Activated CD4-positive, alpha-beta T cell treated with anti-CD3 and anti-CD28 coated beads for 1 hour (primary cell): ENCODE results near the gene ANKS6.

ENCODE experiments used
- DNase-seq: peaks from one replicate; pipeline ENCODE4 v3.0.0-alpha.2; 2020

Gene ANKS6

DNA sequence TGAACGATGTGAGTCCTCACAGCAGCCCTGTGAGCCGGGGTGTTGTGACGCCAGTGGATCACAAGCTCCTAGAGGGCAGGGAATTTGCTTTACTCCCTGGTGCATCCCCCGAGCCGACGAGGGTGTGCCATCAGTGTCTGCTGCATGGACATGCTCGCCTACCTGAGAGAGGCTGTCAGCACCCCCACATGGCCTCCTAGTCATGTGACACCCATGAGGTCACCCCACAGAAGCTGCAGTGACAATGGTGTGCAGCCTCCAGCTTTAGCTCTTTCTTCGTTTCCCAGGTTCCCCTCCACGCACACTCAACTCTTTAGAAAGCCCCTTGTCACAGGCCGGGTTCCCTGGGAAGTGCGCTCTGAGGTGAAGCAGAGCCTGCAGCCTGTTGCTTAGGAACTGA, 67.9 kb downstream of the ANKS6 start:
- DNase-seq, result no peak

DNA sequence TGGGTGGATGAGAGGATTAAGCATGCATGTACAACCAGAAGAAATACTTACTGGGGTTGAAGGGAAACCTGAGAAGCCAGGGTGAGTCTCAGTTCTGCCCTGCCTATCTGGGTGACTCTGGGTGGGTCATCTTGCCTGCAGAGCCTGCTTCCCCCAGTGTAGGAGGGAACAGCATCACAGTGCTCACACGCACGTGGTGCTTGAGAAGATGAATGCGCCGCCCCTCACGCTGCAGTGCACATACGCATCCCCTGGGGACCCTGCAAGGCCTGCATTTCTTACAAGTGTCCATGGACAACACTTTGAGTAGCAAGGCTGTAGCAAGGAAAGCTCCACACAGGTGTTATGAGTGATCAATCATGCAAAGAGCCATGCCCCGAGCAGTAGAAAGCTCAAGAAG, 68.9 kb downstream of the ANKS6 start:
- DNase-seq, result no peak

DNA sequence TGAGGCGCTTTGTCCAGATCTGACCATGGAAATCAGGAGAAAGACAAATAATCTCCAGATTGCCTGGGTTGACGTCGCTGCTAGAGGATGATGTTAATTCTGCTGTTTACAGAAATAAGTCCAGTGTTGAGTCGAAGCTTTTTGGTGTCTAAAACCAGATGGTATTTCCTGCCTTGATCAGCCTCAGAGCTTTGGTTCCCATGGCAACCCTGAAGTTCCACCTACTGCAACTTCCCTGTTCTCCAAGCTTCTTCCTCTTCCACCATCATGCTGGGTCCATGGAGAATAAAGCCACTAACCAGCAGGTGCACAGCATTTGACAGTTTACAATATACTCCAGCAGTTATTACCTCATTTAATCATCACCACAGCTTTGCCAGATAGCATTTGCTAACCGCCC, 69.6 kb downstream of the ANKS6 start:
- no peak for DNase-seq

DNA sequence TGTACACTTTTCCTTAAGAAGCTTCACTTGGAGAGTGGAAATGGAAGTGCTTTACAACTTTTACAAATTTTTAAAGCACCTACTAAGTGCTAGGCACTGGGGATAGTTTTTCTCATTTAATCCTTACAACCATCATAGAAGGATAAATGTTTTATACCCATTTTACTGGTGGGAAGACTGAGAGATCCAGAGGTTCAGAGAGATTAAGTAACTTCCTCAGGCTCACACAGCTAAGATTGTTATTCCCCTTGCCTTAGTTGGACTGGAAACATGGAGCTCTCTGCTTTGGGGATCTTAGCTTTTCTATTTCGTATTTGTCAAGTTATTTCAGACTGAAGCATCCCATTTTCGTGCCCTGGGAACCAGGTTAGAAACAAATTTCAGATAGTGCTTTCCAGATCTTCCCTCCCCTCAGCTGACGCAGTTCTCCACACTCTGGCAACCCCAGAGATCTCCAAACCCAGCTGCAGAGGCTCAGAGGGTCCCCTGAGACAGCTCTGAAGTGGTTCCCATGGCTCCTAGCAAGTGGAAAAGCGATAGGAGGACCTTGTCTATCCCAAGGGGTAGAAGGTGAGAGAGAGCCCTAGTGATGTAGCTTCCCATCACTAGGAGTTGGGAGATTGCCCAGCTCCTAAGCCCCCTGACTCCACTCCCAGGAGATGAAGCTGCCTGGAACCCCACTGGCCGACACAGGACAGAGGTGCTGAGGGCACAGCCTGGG, 71.4 kb downstream of the ANKS6 start:
- DNase-seq, result no peak

DNA sequence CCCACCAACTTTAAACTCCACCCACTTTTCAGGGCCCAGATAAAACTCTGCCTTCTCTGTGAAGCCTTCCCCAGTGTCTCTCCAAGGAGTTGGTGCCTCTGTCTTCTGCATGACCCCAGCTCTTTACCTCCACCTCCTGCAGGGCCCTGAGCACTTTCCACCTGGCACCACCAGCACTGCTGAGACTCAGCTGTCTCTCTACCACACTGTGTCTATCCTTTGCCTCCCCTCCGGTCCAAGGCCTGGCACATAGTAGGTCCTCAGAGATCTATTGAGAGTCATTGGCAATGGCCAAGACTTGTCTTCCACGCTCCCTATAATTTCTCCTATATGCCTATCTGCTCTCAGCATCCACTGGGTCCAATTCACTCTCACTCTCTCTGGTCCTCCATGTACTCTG, 74.7 kb downstream of the ANKS6 start:
- DNase-seq, result no peak

DNA sequence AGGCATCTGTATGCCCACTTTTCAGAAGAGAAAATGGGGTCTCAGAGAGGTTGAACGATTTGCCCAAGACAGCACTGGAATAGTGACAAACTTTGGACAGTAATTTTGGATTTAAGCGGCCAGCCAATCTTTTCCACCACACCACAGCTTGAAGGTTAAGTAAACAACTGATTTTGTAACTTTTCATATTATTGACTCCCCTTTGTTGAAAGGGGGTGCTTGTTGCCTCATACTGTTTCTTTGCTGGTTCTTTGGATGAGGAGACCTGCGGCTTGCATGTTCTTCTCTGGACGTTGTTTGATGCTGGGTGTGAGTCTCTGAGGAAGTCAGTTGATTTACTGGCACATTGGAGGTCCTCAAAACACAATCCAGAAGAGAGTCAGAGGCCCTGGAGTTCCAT, 76.0 kb downstream of the ANKS6 start:
- DNase-seq, result no peak

DNA sequence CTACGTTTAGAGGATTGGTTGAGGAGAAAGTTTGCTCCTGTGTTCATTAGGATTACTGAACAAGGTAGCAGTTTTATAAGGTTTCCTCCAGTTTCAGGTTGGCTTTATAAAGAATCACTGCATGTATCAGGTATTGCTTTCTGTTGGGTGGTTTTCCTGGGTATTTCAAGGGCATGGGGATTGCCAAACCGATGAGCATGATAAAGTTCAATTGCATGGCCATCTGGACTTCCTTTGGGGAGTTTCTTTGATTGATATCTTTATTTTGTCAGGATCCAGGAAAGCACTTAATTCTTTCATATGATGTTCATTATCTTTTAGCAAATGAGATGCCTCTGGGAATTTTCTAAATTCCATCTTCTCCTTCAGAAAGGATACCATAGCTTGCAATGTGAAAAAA, 77.3 kb downstream of the ANKS6 start:
- no peak for DNase-seq

DNA sequence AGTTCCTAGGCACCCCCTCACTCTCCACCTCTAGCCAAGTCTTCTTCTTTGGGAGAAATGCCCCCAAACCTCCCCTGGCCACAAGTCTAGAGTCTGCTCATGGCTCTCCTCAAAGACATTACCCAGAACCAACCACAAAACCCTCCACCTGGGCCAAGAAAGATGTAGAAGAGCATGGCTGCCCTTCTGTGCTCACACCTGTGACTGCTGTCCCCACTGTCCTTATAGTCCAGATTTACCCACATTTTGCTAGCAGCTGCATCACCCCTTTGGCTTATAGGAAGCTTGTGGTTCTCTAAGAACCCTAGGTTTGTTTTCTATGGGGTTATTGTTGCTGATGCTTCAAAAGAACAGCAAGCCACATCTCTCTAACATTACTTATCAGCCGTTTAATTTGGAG, 81.5 kb downstream of the ANKS6 start:
- no peak for DNase-seq

DNA sequence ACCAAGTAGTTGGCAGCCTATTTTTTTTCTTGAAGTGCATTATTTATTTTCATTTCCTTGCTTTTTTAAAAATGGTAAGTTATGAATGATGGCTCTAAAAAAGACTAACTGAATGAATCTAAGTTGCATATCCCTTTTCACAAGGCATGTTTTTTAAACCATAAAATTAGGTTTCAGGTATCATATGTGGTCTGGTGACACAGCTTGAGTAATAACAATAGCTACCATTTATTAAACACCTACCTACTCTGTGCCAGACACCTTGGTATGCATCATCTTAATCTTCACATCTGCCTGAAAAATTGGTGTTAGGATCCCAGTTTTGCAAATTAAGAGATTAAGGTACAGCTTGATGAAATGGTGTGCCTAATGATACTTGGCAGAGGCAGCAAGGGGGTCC, 83.4 kb downstream of the ANKS6 start:
- no peak for DNase-seq

DNA sequence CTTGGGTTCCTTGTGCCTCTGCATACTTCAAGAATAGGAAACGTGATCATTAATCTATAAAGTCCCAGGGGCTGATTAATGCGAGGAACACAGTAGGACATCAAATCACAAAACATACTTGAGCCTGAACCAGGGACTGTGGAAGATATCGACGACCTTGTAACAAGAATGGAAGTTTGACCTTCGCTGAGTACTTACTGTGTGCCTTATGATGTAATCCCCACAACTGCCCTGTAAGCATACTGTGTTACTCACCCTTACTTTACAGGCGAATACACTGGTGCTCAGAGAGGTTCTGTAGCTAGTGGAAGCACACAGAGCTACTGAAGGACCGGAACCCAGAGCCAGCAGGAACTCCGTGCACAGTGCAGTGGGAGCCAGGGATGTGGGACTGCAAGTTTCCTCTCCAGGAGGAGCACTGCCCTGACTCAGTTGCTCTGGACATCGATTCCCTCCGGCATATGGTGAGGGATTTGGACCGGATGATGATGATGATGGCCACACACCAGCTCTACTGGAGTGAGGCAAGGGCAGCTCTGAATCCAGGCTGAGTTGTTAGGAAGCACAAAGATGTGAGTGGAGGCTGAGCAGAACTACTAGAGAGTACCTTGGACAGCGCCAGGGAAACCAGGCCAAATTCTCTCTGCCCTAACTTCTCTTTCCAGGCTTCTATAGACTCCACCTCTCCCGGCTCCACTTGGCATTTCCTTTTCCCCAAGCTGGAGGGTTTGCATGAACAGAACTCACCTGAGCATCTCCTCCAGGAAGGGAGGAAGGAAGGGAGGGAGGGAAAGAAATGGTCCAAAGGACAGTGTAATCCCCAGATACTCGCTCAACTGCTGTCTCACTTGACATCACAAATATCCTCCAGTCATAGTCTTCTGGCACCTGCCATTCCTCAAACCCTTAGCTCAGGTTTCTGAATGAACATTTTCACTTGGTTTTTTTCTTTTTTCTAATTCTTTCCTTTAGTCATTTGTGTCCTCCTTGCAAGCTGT, 86.1 kb downstream of the ANKS6 start:
- DNase-seq, result no peak

DNA sequence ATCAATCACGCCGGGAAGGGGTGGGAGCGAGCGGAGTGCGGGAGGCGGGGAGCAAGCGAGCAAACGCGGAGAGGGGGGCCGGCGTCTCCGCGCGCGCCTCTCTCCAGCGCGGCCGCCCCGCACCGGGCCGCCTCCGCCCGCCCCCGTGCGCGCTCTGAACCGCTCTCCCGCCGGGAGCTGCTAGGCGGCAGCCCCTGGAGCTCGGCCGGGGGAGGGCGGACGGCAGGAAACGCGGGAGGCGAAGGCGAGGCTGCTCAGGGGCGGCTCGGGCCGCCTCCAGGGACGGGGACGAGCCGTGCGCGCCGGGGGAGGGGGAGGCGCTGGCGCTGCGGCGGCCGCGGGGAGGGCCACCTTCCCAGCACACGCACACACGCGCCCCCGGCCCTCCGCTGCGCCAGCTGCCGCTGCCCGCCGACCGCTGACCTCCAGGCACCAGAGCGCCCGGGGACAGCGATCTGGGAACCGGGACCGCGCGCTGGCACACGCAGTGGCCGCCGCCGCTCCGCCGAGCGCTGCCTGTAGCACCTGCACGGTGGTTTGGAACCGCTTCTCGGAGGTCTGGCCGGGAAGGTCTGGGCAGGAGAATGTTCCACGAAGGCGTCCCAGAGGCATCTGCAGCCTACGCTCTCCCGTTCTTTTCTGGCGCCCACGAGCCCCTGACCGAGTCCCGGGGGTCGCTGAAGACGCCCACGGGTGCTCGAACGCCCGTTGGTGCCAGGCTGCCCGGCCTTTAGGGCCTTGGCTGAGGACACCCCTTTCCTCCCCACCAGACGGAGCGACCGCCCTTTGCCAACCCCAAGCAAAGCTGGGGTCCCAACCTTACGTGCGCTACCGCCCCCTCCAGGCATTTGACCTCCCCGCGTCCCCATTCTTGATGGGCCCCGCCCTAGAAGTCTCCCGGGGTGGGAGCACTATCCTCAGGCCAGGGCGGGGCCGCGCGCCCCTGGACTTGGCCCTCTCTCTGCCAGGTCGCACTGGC, 87.1 kb downstream of the ANKS6 start, which contains the start of gene GABBR2:
GABBR2 (minus strand) TSS at position 3 of the 979 bp plus-strand sequence. CDS start 198 bp downstream, outside the sequence.
- DNase-seq, result no peak

DNA sequence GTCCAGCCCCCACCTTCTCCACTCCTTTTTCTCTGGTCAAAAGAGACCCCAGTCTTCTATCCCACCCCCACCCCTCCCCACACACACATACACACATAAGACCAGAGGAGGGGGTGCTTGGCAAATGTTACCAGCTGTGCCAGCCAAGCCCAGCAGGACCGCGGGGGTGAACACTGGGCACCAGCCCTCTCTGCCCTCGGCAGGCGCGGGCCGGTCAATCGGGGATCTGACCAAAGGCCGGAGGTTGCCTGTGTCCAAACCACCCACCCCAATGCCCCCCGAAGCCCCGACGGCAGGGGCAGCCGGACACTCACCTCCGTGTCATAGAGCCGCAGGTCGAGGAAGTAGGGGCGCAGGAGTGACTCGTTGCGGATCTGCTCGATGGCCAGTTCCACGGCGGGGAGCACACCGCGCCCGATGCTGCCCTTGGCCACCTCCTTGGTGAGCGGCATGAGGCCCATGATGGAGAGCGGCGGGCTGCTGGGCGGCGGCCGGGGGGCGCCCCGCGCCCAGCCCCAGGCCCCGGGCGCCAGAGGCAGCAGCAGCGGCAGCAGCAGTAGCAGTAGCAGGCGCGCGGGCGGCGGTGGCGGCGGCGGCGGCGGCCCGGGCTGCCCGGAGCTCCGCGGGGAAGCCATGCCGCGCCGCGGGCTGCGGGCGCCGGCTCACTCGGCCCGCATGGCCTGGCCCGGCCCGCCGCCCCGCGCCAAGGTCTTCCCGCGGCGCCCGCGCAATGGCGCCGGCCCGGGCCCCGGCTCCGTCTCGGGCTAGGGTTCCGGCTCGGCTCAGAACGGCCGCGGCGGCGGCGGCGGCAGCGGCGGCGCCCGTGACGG, 88.0 kb downstream of the ANKS6 start:
- DNase-seq, result no peak

DNA sequence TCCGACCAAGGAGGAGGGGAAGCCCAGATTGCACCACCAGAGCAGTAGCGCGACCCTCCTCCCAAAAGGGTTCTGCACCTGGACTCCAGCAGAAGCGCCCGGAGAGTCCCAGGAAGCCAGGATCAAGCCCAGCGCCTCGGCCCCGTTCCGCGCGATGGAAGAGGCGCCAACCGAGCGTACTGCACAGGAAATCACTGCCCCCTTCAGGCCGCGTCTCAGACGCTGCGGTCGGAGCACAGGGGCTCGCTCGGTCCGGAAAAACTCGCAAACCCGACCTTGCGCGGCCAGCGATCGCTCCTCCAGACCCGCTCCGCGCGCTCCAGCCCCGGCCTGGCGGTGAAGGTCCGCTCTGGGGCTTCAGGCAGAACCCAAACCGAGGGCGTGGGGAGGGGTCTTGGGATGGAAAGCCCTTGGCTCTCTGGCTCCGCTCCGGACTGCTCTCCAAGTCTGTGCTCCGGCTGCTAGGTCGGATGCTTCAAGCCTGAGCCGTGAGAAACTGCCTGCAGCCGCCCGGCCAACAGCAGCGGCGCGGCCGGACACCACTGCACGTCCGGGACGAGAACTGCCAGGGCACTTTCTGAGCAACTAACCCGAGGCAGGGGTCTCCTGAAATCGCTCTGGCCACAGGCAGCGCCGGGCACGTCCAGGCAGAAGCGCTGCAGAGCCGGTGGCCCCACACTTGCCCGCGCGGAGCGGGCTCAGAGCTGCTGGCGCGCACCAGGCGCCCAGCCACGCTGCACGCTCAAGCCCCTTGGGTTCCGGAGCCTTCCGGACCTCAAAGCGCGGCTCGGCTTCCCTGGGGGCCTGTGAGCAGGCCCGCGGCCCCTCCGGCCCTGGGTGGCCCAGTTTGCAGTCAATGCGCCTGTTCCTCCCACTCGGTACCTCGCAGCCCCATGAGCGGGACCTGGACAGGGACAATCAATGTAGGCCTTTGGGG, 88.9 kb downstream of the ANKS6 start:
- DNase-seq, result no peak

DNA sequence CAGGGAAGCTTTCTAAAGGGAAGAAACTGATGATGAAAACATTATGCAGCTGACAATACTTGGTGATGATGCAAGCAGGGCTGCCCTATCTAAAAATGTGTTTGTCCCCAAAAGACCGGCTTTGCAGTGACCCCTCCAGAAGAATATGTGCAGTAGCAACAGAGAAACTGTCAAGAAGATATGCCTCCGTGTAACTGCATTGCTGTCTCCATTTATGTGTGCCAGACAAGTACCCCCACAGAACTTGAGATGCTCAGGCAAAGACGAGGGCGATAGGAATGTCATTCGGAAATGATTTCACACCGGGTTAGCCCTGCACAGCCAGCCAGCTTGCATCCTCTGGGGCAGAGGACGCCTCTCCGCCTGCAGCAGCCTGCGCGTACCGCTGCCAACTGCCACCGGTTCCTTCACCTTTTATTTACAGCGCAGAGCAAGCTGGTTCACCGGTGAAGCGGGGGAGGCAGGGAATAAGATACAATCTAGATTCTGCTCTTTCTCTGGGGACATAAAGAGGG, 89.6 kb downstream of the ANKS6 start:
- DNase-seq, result no peak

DNA sequence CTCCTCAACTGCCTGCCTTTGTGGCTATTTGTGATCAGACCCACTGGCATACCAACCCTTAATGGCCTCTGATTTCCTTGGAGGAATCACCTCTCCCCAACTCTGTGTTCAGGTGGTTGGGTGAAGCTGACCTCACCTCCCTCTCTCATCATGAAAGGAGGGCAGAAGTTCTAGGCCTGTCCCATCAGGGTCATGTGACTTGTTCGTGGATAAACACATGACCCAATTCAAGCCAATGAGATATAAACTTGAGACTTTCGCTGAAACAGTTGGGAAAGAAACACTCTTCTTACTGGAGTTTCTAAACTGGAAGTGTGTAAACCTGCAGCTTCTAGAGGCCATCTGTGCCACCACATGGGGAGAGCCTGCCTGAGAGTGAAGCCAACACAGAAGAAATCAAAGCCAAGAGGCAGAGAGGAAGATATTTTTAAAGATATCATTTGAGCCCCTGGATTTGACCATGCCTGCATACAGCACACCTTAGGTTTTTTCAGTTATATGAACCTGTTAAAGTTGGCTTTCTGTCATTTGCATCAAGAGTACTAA, 93.4 kb downstream of the ANKS6 start:
- no peak for DNase-seq

DNA sequence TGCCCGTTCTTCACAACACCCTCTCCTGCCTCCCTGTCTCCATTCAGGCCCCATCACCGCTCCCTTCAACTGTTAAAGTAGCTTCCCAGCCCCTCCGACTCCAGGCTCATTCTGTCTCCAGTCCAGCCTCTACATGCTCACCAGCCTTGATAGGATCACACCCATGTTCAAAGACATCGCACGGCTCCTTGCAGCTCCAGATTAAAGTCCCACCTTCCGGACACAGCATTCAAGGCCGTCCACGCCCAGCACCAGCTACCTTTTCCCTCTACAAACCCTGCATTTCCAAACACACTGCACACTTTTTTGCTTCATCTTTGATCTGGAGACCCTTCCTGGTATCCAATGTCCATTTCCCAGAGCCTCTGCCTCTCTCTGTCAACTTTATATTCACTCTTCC, 94.0 kb downstream of the ANKS6 start:
- no peak for DNase-seq

DNA sequence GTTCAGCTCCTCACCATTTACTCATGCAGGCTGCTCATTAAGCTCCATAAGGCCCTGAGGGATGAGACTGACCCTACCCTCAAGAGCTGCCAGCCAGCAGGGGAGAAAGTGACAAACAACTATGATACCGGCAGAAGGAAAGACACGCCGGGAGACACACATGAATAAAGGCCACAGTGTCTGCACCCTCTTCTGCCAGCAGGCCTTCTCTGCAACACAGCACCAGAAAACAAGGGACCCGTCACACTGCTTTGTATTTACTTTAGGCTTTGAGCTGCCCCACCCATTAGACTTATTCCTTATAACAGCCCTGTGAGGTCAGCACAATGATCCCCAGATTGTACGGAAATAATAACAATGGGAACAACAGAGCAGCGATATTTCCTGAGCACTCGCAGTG, 94.8 kb downstream of the ANKS6 start:
- DNase-seq, result no peak

DNA sequence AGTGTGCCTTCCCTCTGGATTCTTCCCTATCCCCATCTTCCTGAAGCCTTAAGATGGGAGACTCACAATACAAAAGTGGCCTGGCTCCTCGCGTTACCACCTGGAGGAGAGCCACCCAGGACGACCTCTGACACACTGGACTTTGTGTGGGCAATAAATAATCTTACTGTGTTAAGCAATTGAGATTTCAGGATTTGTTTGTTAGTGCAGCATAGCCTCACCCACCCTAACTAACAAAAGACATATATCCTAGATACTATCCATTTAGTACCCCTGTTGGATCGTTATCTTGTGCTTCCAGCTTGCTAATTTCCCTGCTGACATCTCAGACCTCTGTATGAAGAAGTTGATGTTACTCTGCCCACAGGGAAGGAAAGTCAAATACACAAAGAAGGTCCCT, 95.6 kb downstream of the ANKS6 start:
- no peak for DNase-seq

DNA sequence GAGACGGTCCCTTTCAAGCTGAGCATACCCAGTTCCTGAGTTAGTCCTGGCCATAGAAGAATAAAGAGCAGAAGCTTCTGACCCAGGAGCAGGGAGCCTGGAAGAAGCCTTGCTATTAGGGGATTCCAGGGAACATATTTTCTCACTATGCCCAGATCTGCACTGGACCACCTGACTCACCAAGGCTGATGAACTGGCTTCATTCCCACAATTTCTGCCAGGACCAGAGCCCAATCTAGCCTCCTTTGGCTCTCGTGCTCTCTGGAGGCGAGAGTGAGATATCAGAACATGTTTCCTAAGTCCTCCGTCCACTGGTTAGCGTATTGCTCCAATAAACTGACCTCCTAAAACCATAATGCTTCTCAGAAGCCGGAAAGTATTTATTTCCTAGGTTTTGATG, 97.5 kb downstream of the ANKS6 start:
- no peak for DNase-seq

DNA sequence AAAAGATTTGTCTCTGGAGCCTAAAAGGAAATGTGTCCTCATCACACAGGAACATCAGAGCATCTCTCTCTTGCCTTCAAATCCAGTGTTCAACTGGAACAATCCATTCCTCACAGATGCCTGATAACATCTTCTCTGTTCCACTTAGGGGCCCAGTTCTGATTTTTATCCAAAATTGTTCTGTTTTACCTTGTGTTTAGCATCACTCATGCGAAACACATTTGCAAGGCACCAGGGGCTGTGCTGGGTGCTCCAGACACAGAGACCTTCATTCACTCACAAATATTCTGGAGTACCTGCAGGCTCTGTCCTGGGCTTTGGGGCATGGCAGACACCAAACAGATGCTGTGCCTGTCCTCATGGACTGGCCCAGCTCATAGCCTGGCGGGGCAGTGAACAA, 101.4 kb downstream of the ANKS6 start:
- DNase-seq, result no peak
